SK-N-MC (cell line): ENCODE measurements around the gene RICTOR.

Experiments
- EZH2 ChIP-seq: fragments of 200-600 bp; sonication (generic); IDR thresholded peaks from one replicate; pipeline ENCODE4 v1.6.1; 2017; ENCODE audit warnings: antibody characterized with exemption
- FOXP2 ChIP-seq: optimal IDR thresholded peaks from 2 replicates; pipeline ENCODE3; 2011; ENCODE audit warnings: mild to moderate bottlenecking, moderate library complexity; ENCODE audit not compliant: insufficient read depth; ENCODE audit errors: extremely low read length, control extremely low read depth
- POLR2AphosphoS5 ChIP-seq: IDR thresholded peaks from 2 replicates; pipeline ENCODE4 v1.6.1; 2012; ENCODE audit warnings: mild to moderate bottlenecking, low read depth, low read length, borderline replicate concordance

DNA sequence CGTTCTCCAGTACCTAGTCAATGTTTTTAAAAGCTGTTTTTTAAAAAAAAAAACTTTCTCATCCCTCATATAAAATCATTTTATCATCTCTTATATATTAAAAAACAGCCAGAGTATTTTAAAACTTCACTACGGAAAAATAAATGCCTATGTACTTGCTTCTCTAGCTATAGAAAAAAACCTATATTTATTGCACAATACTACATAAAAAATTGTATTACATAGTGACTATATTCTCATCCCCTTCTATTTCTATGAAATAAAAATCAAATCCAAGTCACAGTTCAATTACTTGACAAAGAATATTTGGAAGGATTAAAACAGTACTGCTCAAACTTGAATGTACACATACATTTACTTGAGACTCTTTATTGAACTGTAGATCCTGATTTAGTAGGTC, 56.7 kb downstream of the RICTOR start:
- TF ChIP-seq EZH2 (no peak), POLR2AphosphoS5 (no peak), FOXP2 (no peak)
